GM12874 (cell line): ENCODE measurements around the gene NPAP1.

Experiments
- CTCF ChIP-seq: IDR thresholded peaks from 2 replicates; pipeline ENCODE4 v1.5.1; 2011; ENCODE audit warnings: low read depth, mild to moderate bottlenecking, control low read depth, low read length, moderate library complexity; ENCODE audit not compliant: insufficient read depth

NPAP1 gene

GRCh38 chr15:24678485-24678884 lies 2.9 kb downstream of the NPAP1 start:
- TF ChIP-seq CTCF: no peak

GRCh38 chr15:24682002-24682401 lies 6.4 kb downstream of the NPAP1 start:
- TF ChIP-seq CTCF: no peak

GRCh38 chr15:24683736-24684135 lies 8.2 kb downstream of the NPAP1 start:
- no peak for TF ChIP-seq CTCF

GRCh38 chr15:24684313-24684712 lies 8.7 kb downstream of the NPAP1 start:
- no peak for TF ChIP-seq CTCF

- no peak for TF ChIP-seq CTCF
Measured at GRCh38 chr15:24696201-24696600, 20.6 kb downstream of the NPAP1 start.

- no peak for TF ChIP-seq CTCF
Measured at GRCh38 chr15:24696842-24697241, 21.3 kb downstream of the NPAP1 start.

- no peak for TF ChIP-seq CTCF
Measured at GRCh38 chr15:24718289-24719082, 42.9 kb downstream of the NPAP1 start.
